Measurements from ENCODE around the gene ADAMTS6. TPM values are rescaled to one million over a fixed set of nuclear protein-coding genes. Genes with fewer than 3 reads are reported as not detected.

Gene ADAMTS6
- total and polyA plus RNA-seq, 2 experiments from 2014 or later, result 0.78 to 2.0 TPM

DNA sequence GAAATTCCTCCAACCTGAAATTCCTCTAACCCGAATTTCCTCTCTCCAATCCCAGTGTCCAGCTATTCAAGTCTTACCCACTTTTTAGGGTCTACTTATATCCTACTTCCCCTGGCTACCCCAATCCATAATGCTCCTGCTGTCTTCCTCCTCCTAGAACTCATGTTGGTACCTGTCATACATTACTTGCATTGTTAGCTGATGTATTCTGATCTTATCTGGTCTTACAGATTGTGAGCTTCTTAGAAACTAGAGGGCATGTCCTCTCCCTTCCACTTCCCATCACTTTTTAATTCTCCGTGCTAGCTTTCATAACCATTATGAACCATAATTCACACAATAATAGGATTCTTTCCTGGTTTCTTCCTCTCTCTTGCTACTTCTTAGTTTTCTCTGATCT lies 376.9 kb downstream of the ADAMTS6 start:
- no peak overlapping the region for H3K4me2 ChIP-seq
- no peaks in the 10 kb centered on the region for H3K36me3 ChIP-seq (ENCODE audit: insufficient read depth)
- ATAC-seq (no peak), DNase-seq (ENCODE audit: low spot score) (no peak)
- H3K79me2 ChIP-seq (replicated peaks; ENCODE audit: insufficient read depth), result no peaks in the 10 kb centered on the region
- Mint-ChIP-seq H3K36me3 (ENCODE audit: low read depth) (0 out of 3 replicates have a peak, but pooled peaks cover 3% of the 10 kb centered on the region), H3K4me1 (peaks cover 28% of the 10 kb centered on the region), H3K9me3 (no peaks in the 10 kb centered on the region; the same call in 2 of the 3 replicates), H3K27ac (no peak overlapping the region), H3K27me3 (ENCODE audit: insufficient read depth, low read depth, poor library complexity) (peaks cover 16% of the 10 kb centered on the region), H3K4me3 (no peak overlapping the region)
- peaks cover 3% of the 10 kb centered on the region for H3K9me2 ChIP-seq (ENCODE audit: insufficient read depth)
- no peaks in the 10 kb centered on the region for H3K27me3 ChIP-seq (ENCODE audit: insufficient read depth)
- H3K4me1 ChIP-seq (ENCODE audit: insufficient read depth), result peaks cover 25% of the 10 kb centered on the region
- H2AFZ ChIP-seq, result peak overlapping the region; percentile 87; the same call in 1 of the 2 replicates
- no peak overlapping the region for H3K27ac ChIP-seq (ENCODE audit: low read depth)
- no peaks in the 10 kb centered on the region for H3F3A ChIP-seq (replicated peaks; ENCODE audit: low read depth)
- H3K4me3 ChIP-seq, result no peak overlapping the region
- H4K20me1 ChIP-seq (replicated peaks; ENCODE audit: insufficient read depth), result no peaks in the 10 kb centered on the region
- no peak for TF ChIP-seq CREB1 (CRISPR knock-in tag; IDR thresholded peaks at IDR 0.05; ENCODE audit: low read depth)
- no peak for TF ChIP-seq ZNF114 (CRISPR knock-in tag; IDR thresholded peaks at IDR 0.05)
- TF ChIP-seq, protein P1, sequence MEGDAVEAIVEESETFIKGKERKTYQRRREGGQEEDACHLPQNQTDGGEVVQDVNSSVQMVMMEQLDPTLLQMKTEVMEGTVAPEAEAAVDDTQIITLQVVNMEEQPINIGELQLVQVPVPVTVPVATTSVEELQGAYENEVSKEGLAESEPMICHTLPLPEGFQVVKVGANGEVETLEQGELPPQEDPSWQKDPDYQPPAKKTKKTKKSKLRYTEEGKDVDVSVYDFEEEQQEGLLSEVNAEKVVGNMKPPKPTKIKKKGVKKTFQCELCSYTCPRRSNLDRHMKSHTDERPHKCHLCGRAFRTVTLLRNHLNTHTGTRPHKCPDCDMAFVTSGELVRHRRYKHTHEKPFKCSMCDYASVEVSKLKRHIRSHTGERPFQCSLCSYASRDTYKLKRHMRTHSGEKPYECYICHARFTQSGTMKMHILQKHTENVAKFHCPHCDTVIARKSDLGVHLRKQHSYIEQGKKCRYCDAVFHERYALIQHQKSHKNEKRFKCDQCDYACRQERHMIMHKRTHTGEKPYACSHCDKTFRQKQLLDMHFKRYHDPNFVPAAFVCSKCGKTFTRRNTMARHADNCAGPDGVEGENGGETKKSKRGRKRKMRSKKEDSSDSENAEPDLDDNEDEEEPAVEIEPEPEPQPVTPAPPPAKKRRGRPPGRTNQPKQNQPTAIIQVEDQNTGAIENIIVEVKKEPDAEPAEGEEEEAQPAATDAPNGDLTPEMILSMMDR (conservative IDR thresholded peaks at IDR 0.05; ENCODE audit: low read depth in 2 of 2), result no peak
- no peak for TF ChIP-seq STAT1 (IDR thresholded peaks at IDR 0.05; ENCODE audit: unreplicated experiment)
- TF ChIP-seq EZH2 (IDR thresholded peaks at IDR 0.05; ENCODE audit: low read depth, unreplicated experiment), result no peak
- no peak for TF ChIP-seq POLR2AphosphoS5 (IDR thresholded peaks at IDR 0.05; ENCODE audit: low read depth)
- no peak for TF ChIP-seq ZNF331 (CRISPR knock-in tag; IDR thresholded peaks at IDR 0.05; ENCODE audit: low read depth)
- TF ChIP-seq EZH2phosphoT487 (IDR thresholded peaks at IDR 0.05; ENCODE audit: unreplicated experiment), result no peak
- no peak for TF ChIP-seq NANOG (IDR thresholded peaks at IDR 0.05; ENCODE audit: borderline replicate concordance)
- TF ChIP-seq JUNB (IDR thresholded peaks at IDR 0.05; ENCODE audit: unreplicated experiment), result no peak
- TF ChIP-seq, protein P2, sequence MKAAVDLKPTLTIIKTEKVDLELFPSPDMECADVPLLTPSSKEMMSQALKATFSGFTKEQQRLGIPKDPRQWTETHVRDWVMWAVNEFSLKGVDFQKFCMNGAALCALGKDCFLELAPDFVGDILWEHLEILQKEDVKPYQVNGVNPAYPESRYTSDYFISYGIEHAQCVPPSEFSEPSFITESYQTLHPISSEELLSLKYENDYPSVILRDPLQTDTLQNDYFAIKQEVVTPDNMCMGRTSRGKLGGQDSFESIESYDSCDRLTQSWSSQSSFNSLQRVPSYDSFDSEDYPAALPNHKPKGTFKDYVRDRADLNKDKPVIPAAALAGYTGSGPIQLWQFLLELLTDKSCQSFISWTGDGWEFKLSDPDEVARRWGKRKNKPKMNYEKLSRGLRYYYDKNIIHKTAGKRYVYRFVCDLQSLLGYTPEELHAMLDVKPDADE (IDR thresholded peaks at IDR 0.05), result no peak
- TF ChIP-seq, protein P3, sequence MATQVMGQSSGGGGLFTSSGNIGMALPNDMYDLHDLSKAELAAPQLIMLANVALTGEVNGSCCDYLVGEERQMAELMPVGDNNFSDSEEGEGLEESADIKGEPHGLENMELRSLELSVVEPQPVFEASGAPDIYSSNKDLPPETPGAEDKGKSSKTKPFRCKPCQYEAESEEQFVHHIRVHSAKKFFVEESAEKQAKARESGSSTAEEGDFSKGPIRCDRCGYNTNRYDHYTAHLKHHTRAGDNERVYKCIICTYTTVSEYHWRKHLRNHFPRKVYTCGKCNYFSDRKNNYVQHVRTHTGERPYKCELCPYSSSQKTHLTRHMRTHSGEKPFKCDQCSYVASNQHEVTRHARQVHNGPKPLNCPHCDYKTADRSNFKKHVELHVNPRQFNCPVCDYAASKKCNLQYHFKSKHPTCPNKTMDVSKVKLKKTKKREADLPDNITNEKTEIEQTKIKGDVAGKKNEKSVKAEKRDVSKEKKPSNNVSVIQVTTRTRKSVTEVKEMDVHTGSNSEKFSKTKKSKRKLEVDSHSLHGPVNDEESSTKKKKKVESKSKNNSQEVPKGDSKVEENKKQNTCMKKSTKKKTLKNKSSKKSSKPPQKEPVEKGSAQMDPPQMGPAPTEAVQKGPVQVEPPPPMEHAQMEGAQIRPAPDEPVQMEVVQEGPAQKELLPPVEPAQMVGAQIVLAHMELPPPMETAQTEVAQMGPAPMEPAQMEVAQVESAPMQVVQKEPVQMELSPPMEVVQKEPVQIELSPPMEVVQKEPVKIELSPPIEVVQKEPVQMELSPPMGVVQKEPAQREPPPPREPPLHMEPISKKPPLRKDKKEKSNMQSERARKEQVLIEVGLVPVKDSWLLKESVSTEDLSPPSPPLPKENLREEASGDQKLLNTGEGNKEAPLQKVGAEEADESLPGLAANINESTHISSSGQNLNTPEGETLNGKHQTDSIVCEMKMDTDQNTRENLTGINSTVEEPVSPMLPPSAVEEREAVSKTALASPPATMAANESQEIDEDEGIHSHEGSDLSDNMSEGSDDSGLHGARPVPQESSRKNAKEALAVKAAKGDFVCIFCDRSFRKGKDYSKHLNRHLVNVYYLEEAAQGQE (IDR thresholded peaks at IDR 0.05; ENCODE audit: unreplicated experiment), result no peak
- TF ChIP-seq, protein P4, sequence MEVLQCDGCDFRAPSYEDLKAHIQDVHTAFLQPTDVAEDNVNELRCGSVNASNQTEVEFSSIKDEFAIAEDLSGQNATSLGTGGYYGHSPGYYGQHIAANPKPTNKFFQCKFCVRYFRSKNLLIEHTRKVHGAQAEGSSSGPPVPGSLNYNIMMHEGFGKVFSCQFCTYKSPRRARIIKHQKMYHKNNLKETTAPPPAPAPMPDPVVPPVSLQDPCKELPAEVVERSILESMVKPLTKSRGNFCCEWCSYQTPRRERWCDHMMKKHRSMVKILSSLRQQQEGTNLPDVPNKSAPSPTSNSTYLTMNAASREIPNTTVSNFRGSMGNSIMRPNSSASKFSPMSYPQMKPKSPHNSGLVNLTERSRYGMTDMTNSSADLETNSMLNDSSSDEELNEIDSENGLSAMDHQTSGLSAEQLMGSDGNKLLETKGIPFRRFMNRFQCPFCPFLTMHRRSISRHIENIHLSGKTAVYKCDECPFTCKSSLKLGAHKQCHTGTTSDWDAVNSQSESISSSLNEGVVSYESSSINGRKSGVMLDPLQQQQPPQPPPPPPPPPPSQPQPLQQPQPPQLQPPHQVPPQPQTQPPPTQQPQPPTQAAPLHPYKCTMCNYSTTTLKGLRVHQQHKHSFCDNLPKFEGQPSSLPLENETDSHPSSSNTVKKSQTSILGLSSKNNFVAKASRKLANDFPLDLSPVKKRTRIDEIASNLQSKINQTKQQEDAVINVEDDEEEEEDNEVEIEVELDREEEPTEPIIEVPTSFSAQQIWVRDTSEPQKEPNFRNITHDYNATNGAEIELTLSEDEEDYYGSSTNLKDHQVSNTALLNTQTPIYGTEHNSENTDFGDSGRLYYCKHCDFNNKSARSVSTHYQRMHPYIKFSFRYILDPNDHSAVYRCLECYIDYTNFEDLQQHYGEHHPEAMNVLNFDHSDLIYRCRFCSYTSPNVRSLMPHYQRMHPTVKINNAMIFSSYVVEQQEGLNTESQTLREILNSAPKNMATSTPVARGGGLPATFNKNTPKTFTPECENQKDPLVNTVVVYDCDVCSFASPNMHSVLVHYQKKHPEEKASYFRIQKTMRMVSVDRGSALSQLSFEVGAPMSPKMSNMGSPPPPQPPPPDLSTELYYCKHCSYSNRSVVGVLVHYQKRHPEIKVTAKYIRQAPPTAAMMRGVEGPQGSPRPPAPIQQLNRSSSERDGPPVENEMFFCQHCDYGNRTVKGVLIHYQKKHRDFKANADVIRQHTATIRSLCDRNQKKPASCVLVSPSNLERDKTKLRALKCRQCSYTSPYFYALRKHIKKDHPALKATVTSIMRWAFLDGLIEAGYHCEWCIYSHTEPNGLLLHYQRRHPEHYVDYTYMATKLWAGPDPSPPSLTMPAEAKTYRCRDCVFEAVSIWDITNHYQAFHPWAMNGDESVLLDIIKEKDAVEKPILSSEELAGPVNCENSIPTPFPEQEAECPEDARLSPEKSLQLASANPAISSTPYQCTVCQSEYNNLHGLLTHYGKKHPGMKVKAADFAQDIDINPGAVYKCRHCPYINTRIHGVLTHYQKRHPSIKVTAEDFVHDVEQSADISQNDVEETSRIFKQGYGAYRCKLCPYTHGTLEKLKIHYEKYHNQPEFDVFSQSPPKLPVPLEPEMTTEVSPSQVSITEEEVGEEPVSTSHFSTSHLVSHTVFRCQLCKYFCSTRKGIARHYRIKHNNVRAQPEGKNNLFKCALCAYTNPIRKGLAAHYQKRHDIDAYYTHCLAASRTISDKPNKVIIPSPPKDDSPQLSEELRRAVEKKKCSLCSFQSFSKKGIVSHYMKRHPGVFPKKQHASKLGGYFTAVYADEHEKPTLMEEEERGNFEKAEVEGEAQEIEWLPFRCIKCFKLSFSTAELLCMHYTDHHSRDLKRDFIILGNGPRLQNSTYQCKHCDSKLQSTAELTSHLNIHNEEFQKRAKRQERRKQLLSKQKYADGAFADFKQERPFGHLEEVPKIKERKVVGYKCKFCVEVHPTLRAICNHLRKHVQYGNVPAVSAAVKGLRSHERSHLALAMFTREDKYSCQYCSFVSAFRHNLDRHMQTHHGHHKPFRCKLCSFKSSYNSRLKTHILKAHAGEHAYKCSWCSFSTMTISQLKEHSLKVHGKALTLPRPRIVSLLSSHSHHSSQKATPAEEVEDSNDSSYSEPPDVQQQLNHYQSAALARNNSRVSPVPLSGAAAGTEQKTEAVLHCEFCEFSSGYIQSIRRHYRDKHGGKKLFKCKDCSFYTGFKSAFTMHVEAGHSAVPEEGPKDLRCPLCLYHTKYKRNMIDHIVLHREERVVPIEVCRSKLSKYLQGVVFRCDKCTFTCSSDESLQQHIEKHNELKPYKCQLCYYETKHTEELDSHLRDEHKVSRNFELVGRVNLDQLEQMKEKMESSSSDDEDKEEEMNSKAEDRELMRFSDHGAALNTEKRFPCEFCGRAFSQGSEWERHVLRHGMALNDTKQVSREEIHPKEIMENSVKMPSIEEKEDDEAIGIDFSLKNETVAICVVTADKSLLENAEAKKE (CRISPR knock-in tag; IDR thresholded peaks at IDR 0.05), result no peak

All from GM23338 (cell line).